Left ventricle myocardium inferior (tissue), 1 donor: ENCODE data around the gene ATP2C2. TPM values are rescaled to one million over a fixed set of nuclear protein-coding genes. Genes with fewer than 3 reads are reported as not detected.

Experiments
- DNase-seq: peaks from one replicate; pipeline ENCODE4 v3.0.0-alpha.2; 2020
- H3K27ac ChIP-seq: fragments of 200-600 bp; replicated peaks from 2 replicates; pipeline ENCODE4 v1.8.0; 2021
- H3K27me3 ChIP-seq: fragments of 200-600 bp; 2 replicates; pipeline ENCODE4 v1.8.0; 2021; ENCODE audit warnings: low read depth
- H3K36me3 ChIP-seq: fragments of 200-600 bp; 2 replicates; pipeline ENCODE4 v1.8.0; 2021
- H3K4me1 ChIP-seq: fragments of 200-600 bp; 2 replicates; pipeline ENCODE4 v1.8.0; 2021
- H3K4me3 ChIP-seq: fragments of 200-600 bp; 2 replicates; pipeline ENCODE4 v1.8.0; 2021; ENCODE audit warnings: mild to moderate bottlenecking, moderate library complexity
- H3K9me3 ChIP-seq: fragments of 200-600 bp; replicated peaks from 2 replicates; pipeline ENCODE4 v1.8.0; 2021
- CTCF ChIP-seq: fragments of 200-600 bp; IDR thresholded peaks from 2 replicates; pipeline ENCODE4 v1.8.0; 2021; ENCODE audit warnings: antibody characterized with exemption, mild to moderate bottlenecking, borderline replicate concordance
- intact Hi-C: fragments of 100-400 bp; cut with micrococcal nuclease; formaldehyde crosslinking; loops from one replicate; pipeline ENCODE4 v1.11.0; 2022
- total RNA-seq: library from RNA; stranded (reverse); fragmentation: NEBNext Ultra II Directional; extraction: Animal tissue kit (Norgen Biotek cat#: 25700); gene quantifications from one replicate; pipeline ENCODE4 v1.2.1, GENCODE V29; 2021
- donor health status: DM: no; HTN: yes; CAD: no; lungs with severe emphysema.

ATP2C2 gene
- total RNA-seq, 1 donor from 2014 or later, result not detected

GRCh38 chr16:84486551-84487235 lies 118.4 kb downstream of the ATP2C2 start:
- DNase-seq, result no peak
- TF ChIP-seq CTCF, result no peak
- Histone ChIP-seq H3K9me3 (no peaks in the 10 kb centered on the region), H3K27me3 (no peaks in the 10 kb centered on the region), H3K4me3 (no peak overlapping the region), H3K4me1 (peaks cover 8% of the 10 kb centered on the region), H3K36me3 (peaks cover 64% of the 10 kb centered on the region), H3K27ac (no peak overlapping the region)
- intact Hi-C loops, result no loop called here

GRCh38 chr16:84487358-84487757 lies 119.0 kb downstream of the ATP2C2 start:
- Histone ChIP-seq H3K4me1 (peaks cover 8% of the 10 kb centered on the region), H3K4me3 (no peak overlapping the region), H3K36me3 (peaks cover 61% of the 10 kb centered on the region), H3K9me3 (no peaks in the 10 kb centered on the region), H3K27me3 (no peaks in the 10 kb centered on the region), H3K27ac (no peak overlapping the region)
- intact Hi-C loops, result no loop called here
- no peak for DNase-seq
- TF ChIP-seq CTCF, result no peak

GRCh38 chr16:84489131-84489530 lies 120.8 kb downstream of the ATP2C2 start:
- H3K27ac ChIP-seq, result no peak overlapping the region
- no peak for TF ChIP-seq CTCF
- no peaks in the 10 kb centered on the region for H3K27me3 ChIP-seq
- no peak overlapping the region for H3K4me3 ChIP-seq
- H3K4me1 ChIP-seq, result peaks cover 8% of the 10 kb centered on the region
- H3K36me3 ChIP-seq, result peaks cover 75% of the 10 kb centered on the region
- DNase-seq, result no peak
- intact Hi-C loops, result no loop called here
- no peaks in the 10 kb centered on the region for H3K9me3 ChIP-seq

GRCh38 chr16:84495506-84495905 lies 127.2 kb downstream of the ATP2C2 start:
- DNase-seq, result no peak
- no peak overlapping the region for H3K27ac ChIP-seq
- no peak overlapping the region for H3K4me3 ChIP-seq
- H3K9me3 ChIP-seq, result no peaks in the 10 kb centered on the region
- TF ChIP-seq CTCF, result no peak
- peaks cover 70% of the 10 kb centered on the region for H3K36me3 ChIP-seq
- H3K4me1 ChIP-seq, result no peaks in the 10 kb centered on the region
- intact Hi-C loops, result no loop called here
- H3K27me3 ChIP-seq, result no peaks in the 10 kb centered on the region

GRCh38 chr16:84496991-84497390 lies 128.7 kb downstream of the ATP2C2 start:
- no peak for TF ChIP-seq CTCF
- Histone ChIP-seq H3K36me3 (peaks cover 59% of the 10 kb centered on the region), H3K27me3 (no peaks in the 10 kb centered on the region), H3K4me3 (no peak overlapping the region), H3K9me3 (no peaks in the 10 kb centered on the region), H3K27ac (no peak overlapping the region), H3K4me1 (no peaks in the 10 kb centered on the region)
- intact Hi-C loops, result no loop called here
- no peak for DNase-seq
